H1 (cell line): ENCODE results near the gene AMH. TPM values are rescaled to one million over a fixed set of nuclear protein-coding genes. Genes with fewer than 3 reads are reported as not detected.
A peak's percentile ranks its signal among the peaks of the same experiment; 100 is the strongest.

Experiments used
- CTCF ChIA-PET: fragments of 300-600 bp; sonication (Branson Sonifier 250); formaldehyde crosslinking; loops from one replicate; lab custom pipeline; 2021; ENCODE audit not compliant: partially characterized antibody; lab: Charles Lee
- POLR2A ChIA-PET: fragments of 300-600 bp; sonication (Branson Sonifier 250); formaldehyde crosslinking; loops from one replicate; lab custom pipeline; 2021; ENCODE audit warnings: inconsistent platforms; ENCODE audit not compliant: partially characterized antibody; lab: Charles Lee
- DNase-seq, 2 experiments: peaks; one replicate each; pipeline versions ENCODE4 v3.0.0 to v3.0.0-alpha.2; 2010 to 2022; ENCODE audit warnings: low spot score in 2 of 2, low read depth in 1 of 2, mixed read lengths in 1 of 2
- FAIRE-seq: peaks from 2 replicates; lab custom pipeline; 2011; peaks lifted over from hg19 to GRCh38; lab: Jason Lieb, UNC
- H2AFZ ChIP-seq: 2 replicates; pipeline ENCODE4 v1.8.1; 2012; ENCODE audit warnings: low read length, inconsistent platforms
- H2AK5ac ChIP-seq: 2 replicates; pipeline ENCODE4 v1.6.1; 2013; ENCODE audit warnings: low read depth, low read length
- H2BK120ac ChIP-seq: replicated peaks from 2 replicates; pipeline ENCODE3; 2013; ENCODE audit warnings: low read depth, low read length, inconsistent platforms
- H2BK12ac ChIP-seq: 2 replicates; pipeline ENCODE4 v1.6.1; 2013; ENCODE audit warnings: low read depth, low read length
- H2BK15ac ChIP-seq: 2 replicates; pipeline ENCODE4 v1.6.1; 2013; ENCODE audit warnings: low read length
- H2BK20ac ChIP-seq: 2 replicates; pipeline ENCODE4 v1.6.1; 2013; ENCODE audit warnings: low read length
- H2BK5ac ChIP-seq: 2 replicates; pipeline ENCODE4 v1.6.1; 2013; ENCODE audit warnings: low read depth, low read length
- H3K14ac ChIP-seq: 2 replicates; pipeline ENCODE4 v1.6.1; 2013; ENCODE audit warnings: inconsistent platforms; ENCODE audit not compliant: insufficient read length
- H3K18ac ChIP-seq: 2 replicates; pipeline ENCODE4 v1.6.1; 2013; ENCODE audit warnings: low read length; ENCODE audit errors: extremely low read depth
- H3K23ac ChIP-seq: 2 replicates; pipeline ENCODE4 v1.6.1; 2013; ENCODE audit warnings: inconsistent platforms; ENCODE audit not compliant: insufficient read length
- H3K23me2 ChIP-seq: 2 replicates; pipeline ENCODE4 v1.6.1; 2013; ENCODE audit warnings: low read depth, low read length
- H3K27ac ChIP-seq: 2 replicates; pipeline ENCODE4 v1.6.1; 2011; ENCODE audit warnings: low read depth, low read length, inconsistent platforms
- H3K27me3 ChIP-seq, 4 experiments: replicated peaks in 1 of 4; 1 replicate in 1 of 4; 2 replicates in 3 of 4; pipeline versions ENCODE4 v1.6.1 to v1.8.1; 2011 to 2013; ENCODE audit warnings: low read length in 3 of 4, mild to moderate bottlenecking in 3 of 4, inconsistent platforms in 2 of 4, mixed read lengths in 2 of 4, moderate library complexity in 1 of 4; ENCODE audit not compliant: control insufficient read depth in 3 of 4, insufficient read depth in 3 of 4; ENCODE audit errors: extremely low read depth in 1 of 4
- H3K36me3 ChIP-seq, 4 experiments: 2 replicates each; pipeline versions ENCODE4 v1.6.1 to v1.8.1; 2011 to 2013; ENCODE audit warnings: mild to moderate bottlenecking in 4 of 4, low read length in 3 of 4, moderate library complexity in 2 of 4, control low read depth in 1 of 4, inconsistent platforms in 1 of 4; ENCODE audit not compliant: insufficient read depth in 4 of 4, control insufficient read depth in 2 of 4
- H3K4ac ChIP-seq: replicated peaks from 2 replicates; pipeline ENCODE3; 2013; ENCODE audit warnings: low read length, low read depth, mixed read lengths, inconsistent platforms; ENCODE audit not compliant: insufficient read length
- H3K4me1 ChIP-seq, 4 experiments: replicated peaks in 1 of 4; 1 replicate in 1 of 4; 2 replicates in 3 of 4; pipeline versions ENCODE4 v1.6.1 to v1.8.1; 2011 to 2013; ENCODE audit warnings: low read length in 3 of 4, inconsistent platforms in 2 of 4, mixed read lengths in 1 of 4; ENCODE audit not compliant: insufficient read depth in 4 of 4, control insufficient read depth in 3 of 4
- H3K4me2 ChIP-seq, 2 experiments: 2 replicates each; pipeline versions ENCODE4 v1.6.1 to v1.8.1; 2011 to 2013; ENCODE audit warnings: low read depth in 2 of 2, low read length in 2 of 2, control low read depth in 1 of 2, inconsistent platforms in 1 of 2, mild to moderate bottlenecking in 1 of 2; ENCODE audit not compliant: insufficient read depth in 1 of 2
- H3K4me3 ChIP-seq, 4 experiments: fragments of 200-600, 300-600 bp in 1 of 4; sonication (generic), shearing (Covaris generic), sonication (Bioruptor Twin) in 1 of 4; 2 replicates each; pipeline versions ENCODE4 v1.5.1 to v1.8.1; 2011 to 2016; ENCODE audit warnings: low read length in 4 of 4, low read depth in 3 of 4, control low read depth in 2 of 4, inconsistent platforms in 2 of 4, mild to moderate bottlenecking in 2 of 4, mixed read lengths in 1 of 4, moderate library complexity in 1 of 4; ENCODE audit not compliant: insufficient read depth in 2 of 4; ENCODE audit errors: extremely low read depth in 1 of 4
- H3K56ac ChIP-seq: replicated peaks from 2 replicates; pipeline ENCODE3; 2013; ENCODE audit warnings: low read depth, mild to moderate bottlenecking, mixed read lengths, low read length, inconsistent platforms; ENCODE audit not compliant: insufficient read length
- H3K79me1 ChIP-seq: 2 replicates; pipeline ENCODE4 v1.6.1; 2013; ENCODE audit warnings: low read depth, low read length, control low read depth
- H3K79me2 ChIP-seq, 2 experiments: 2 replicates each; pipeline versions ENCODE4 v1.6.1 to v1.8.1; 2012 to 2013; ENCODE audit warnings: low read length in 2 of 2, mild to moderate bottlenecking in 2 of 2, inconsistent platforms in 1 of 2; ENCODE audit not compliant: insufficient read depth in 2 of 2, control insufficient read depth in 1 of 2
- H3K9ac ChIP-seq, 4 experiments: replicated peaks in 1 of 4; 1 replicate in 1 of 4; 2 replicates in 3 of 4; pipeline versions ENCODE4 v1.6.1 to v1.8.1; 2011 to 2013; ENCODE audit warnings: low read depth in 3 of 4, low read length in 3 of 4, control low read depth in 2 of 4, mild to moderate bottlenecking in 2 of 4, moderate library complexity in 2 of 4, inconsistent platforms in 1 of 4; ENCODE audit errors: extremely low read depth in 1 of 4
- H3K9me3 ChIP-seq, 2 experiments: 2 replicates each; pipeline versions ENCODE4 v1.6.1 to v1.8.1; 2012 to 2013; ENCODE audit warnings: mild to moderate bottlenecking in 2 of 2, moderate library complexity in 2 of 2, control low read depth in 1 of 2, inconsistent platforms in 1 of 2, low read depth in 1 of 2, low read length in 1 of 2, mixed read lengths in 1 of 2; ENCODE audit not compliant: insufficient read depth in 2 of 2
- H4K20me1 ChIP-seq, 2 experiments: replicated peaks in 1 of 2; 2 replicates each; pipeline versions ENCODE3 to v1.8.1; 2011 to 2013; ENCODE audit warnings: inconsistent platforms in 2 of 2, low read length in 2 of 2, mild to moderate bottlenecking in 1 of 2; ENCODE audit not compliant: insufficient read depth in 2 of 2, control insufficient read depth in 1 of 2
- H4K5ac ChIP-seq: 2 replicates; pipeline ENCODE4 v1.6.1; 2013; ENCODE audit warnings: low read length, low read depth, mixed read lengths, inconsistent platforms; ENCODE audit not compliant: insufficient read length
- H4K8ac ChIP-seq: 2 replicates; pipeline ENCODE4 v1.8.0; 2013; ENCODE audit warnings: mild to moderate bottlenecking, moderate library complexity, low read length, inconsistent platforms; ENCODE audit not compliant: insufficient read depth; ENCODE audit errors: extremely low read depth
- H4K91ac ChIP-seq: replicated peaks from 2 replicates; pipeline ENCODE3; 2013; ENCODE audit warnings: low read length, mixed read lengths, inconsistent platforms; ENCODE audit not compliant: insufficient read length
- POLR2A ChIP-seq, 2 experiments: IDR thresholded peaks; 1 replicate in 1 of 2; 2 replicates in 1 of 2; pipeline ENCODE4 v1.6.1; 2011; ENCODE audit warnings: low read depth in 2 of 2, low read length in 2 of 2, mild to moderate bottlenecking in 2 of 2; ENCODE audit errors: control extremely low read depth in 1 of 2
- SIX5 ChIP-seq: IDR thresholded peaks from 2 replicates; pipeline ENCODE4 v1.6.1; 2011; ENCODE audit warnings: mild to moderate bottlenecking, low read depth, low read length
- WGBS, 2 experiments: shearing (Covaris generic) in 1 of 2; methylation state at CpG; one replicate each; pipeline versions ENCODE4 v1.1.6 to v1.1.7; 2013 to 2015; ENCODE audit warnings: low lambda C conversion rate in 2 of 2, mixed read lengths in 2 of 2, inconsistent platforms in 1 of 2, low coverage in 1 of 2, missing lambda C conversion rate in 1 of 2; ENCODE audit not compliant: insufficient replicate concordance in 2 of 2, insufficient coverage in 1 of 2, insufficient read length in 1 of 2; ENCODE audit errors: extremely low coverage in 1 of 2, missing lambda C conversion rate in 1 of 2; 5-methylcytosine and 5-hydroxymethylcytosine counted together
- polyA plus RNA-seq, 7 experiments: library from polyadenylated mRNA; depleted of rRNA in 3 of 7; stranded (reverse) in 5 of 7; unstranded in 2 of 7; fragments of >200 nt in 5 of 7; fragments of 200-250 nt in 2 of 7; gene quantifications; 1 replicate in 5 of 7; 2 replicates in 1 of 7; 4 replicates in 1 of 7; pipeline versions ENCODE4 v1.2.1 to v1.2.3, GENCODE V29; 2011 to 2013; ENCODE audit warnings: missing spikeins in 2 of 7, mixed read lengths in 2 of 7
- total RNA-seq: library from RNA; stranded (reverse); fragmentation: NEBNext Ultra II Directional; extraction: Animal tissue kit (Norgen Biotek cat#: 25700); gene quantifications from 2 replicates; pipeline ENCODE4 v1.2.1, GENCODE V29; 2021

The AMH gene
- total and polyA plus RNA-seq, 2 of the 8 experiments (the other 6 are each of a cell fraction or from before 2014, with no cell fraction given) = 10.5 to 15.4 TPM

DNA sequence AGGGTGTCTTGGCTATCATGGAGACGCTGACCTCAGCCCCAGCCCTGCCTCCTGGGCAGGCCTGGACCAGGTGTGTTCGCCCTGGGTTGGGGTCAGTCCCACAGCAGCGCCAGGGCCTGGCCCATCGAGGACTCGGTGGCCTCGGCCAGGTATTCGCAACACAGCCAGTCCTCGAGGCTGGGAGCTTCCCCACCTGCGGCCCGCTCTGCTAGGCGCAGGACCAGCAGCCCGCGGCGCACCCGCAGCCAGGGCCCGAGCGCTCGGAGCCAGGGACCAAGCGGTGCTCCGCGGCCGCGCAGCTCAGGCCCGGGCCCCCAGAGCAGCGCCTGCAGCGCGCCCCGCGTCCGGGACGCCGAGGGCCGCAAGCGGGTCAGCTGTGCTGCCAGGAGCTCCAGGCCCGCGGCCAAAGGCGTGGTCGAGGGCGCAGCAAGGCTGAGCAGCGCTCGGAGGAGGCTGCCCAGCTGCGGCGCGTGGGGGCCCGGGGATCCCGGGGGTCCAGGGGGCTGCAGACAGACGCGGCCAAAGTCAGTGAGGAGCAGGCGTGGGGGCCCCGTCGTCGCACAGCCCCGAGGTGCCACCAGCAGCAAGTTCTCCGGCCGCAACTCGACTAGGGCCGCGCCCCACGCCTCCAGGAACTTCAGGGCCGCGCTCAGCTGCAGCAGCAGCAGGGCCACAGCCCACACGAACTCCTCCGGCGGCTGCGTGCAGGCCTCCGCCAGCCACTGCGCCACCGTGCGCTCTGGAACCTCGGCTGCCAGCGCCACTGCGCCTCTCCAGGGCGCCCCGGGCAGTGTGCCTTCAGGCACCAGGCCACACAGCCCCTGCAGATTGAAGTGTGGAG lies 26.7 kb downstream of the AMH start:
- Histone ChIP-seq H3K27ac (peak overlapping the region; percentile 24; the same call in 1 of the 2 replicates), H3K27me3 (no peaks in the 10 kb centered on the region), H3K14ac (no peak overlapping the region), H3K9ac (no peak overlapping the region), H4K5ac (no peak overlapping the region), H3K23me2 (peaks cover 4% of the 10 kb centered on the region; the same call in 1 of the 2 replicates), H3K9me3 (no peaks in the 10 kb centered on the region), H4K20me1 (peaks cover 20 to 22% of the 10 kb centered on the region in 2 experiments), H4K91ac (peak overlapping the region; percentile 55), H3K4me1 (peaks cover 0 to 17% (median 7%) of the 10 kb centered on the region in 4 experiments; a peak in 5 of 7 replicates), H2BK20ac (no peak overlapping the region), H3K18ac (no peak overlapping the region), H3K79me1 (peaks cover 3% of the 10 kb centered on the region; the same call in 1 of the 2 replicates), H2AFZ (no peak overlapping the region), H3K4me3 (no peak overlapping the region; a peak in 1 of 8 replicates), H3K56ac (no peak overlapping the region), H3K79me2 (peaks cover 8 to 25% of the 10 kb centered on the region in 2 experiments; a peak in 3 of 4 replicates), H2BK15ac (no peak overlapping the region), H3K36me3 (peaks cover 3 to 23% (median 9%) of the 10 kb centered on the region in 4 experiments; a peak in 5 of 8 replicates), H3K4ac (no peak overlapping the region), H2BK5ac (no peak overlapping the region), H2BK12ac (no peak overlapping the region), H2BK120ac (no peak overlapping the region), H2AK5ac (no peak overlapping the region), H3K4me2 (no peak overlapping the region), H4K8ac (peak overlapping the region; percentile 76), H3K23ac (no peak overlapping the region)
- no peak for TF ChIP-seq SIX5
- 0 out of 3 replicates have a peak, but pooled peaks of 1 of the 2 experiments have one; percentile 13 for TF ChIP-seq POLR2A (IDR thresholded peaks at IDR 0.05; ENCODE audit: control extremely low read depth in 1 of 2, low read depth in 2 of 2, low read length in 2 of 2)
- CTCF ChIA-PET = interaction anchor here (0.6 to 6.2 kb wide), 35 partner anchors 8 to 330 kb away, joined by 3 to 106 read pairs (median 5); partner anchors contain the start of genes JSRP1, LSM7, PLEKHJ1 and SPPL2B
- FAIRE-seq = no peak
- DNase-seq = no peak
- 92% methylated on average over 53 of the region's 74 CpGs; no CpG with 5 or more reads in 1 of the 2 experiments for WGBS, 2 experiments
- POLR2A ChIA-PET = interaction anchor here (0.7 to 23.4 kb wide), 19 partner anchors 9 to 176 kb away, joined by 3 to 330 read pairs (median 5); partner anchors contain the start of genes AMH, JSRP1 and PLEKHJ1
